ENCODE data around the gene CSTB.

DNA sequence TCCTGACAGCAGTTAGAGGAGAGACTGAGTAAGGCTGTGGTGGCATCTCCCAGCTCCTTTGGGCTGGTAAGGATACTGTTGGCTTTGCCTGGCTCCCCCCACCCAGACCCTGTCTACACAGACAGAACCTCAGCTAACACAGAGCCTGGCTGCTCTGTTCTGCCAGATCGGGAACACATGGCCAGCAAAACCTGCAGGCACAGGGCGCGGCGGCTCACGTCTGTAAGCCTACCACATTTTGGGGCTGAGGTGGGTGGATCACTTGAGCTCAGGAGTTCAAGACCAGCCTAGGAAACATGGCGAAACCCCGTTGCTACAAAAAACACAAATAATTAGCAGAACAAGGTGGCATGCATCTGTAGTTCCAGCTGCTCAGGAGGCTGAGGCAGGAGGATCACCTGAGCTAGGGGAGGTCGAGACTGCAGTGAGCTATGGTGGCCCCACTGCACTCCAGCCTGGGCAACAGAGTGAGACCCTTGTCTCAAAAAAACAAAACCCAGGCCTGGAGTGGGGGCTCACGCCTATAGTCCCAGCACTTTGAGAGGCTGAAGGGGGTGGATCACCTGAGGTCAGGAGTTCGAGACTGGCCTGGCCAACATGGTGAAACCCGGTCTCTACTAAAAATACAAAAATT is 6.7 kb downstream of the CSTB start:
- TF ChIP-seq, protein P1, sequence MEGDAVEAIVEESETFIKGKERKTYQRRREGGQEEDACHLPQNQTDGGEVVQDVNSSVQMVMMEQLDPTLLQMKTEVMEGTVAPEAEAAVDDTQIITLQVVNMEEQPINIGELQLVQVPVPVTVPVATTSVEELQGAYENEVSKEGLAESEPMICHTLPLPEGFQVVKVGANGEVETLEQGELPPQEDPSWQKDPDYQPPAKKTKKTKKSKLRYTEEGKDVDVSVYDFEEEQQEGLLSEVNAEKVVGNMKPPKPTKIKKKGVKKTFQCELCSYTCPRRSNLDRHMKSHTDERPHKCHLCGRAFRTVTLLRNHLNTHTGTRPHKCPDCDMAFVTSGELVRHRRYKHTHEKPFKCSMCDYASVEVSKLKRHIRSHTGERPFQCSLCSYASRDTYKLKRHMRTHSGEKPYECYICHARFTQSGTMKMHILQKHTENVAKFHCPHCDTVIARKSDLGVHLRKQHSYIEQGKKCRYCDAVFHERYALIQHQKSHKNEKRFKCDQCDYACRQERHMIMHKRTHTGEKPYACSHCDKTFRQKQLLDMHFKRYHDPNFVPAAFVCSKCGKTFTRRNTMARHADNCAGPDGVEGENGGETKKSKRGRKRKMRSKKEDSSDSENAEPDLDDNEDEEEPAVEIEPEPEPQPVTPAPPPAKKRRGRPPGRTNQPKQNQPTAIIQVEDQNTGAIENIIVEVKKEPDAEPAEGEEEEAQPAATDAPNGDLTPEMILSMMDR (IDR thresholded peaks at IDR 0.05), result no peak
- no peak for TF ChIP-seq POLR2AphosphoS5 (IDR thresholded peaks at IDR 0.05)
